Measurements from ENCODE around the gene SOX6. TPM values are rescaled to one million over a fixed set of nuclear protein-coding genes. Genes with fewer than 3 reads are reported as not detected.

The SOX6 gene
- total RNA-seq, 1 experiment from 2014 or later = 18.4 TPM

DNA sequence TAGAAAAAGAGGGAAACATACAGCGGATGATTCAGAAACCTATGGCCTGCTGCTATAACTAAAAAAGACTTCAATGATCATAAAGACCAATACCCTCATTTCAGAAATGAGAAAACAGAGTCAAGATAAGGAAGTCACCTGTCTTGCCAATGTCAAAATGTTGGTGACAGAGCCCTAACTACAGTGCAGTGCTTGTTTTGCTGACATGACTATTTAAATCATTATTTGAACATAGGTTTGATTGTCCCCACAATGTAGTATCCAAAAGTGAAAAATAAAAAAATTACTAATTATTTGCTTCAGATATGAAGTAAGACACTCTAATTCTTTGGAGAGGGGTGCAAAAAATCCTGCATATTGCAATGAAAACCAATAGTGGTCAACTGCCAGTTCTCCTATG, 115.7 kb downstream of the SOX6 start:
- DNase-seq = no peak
- CTCF ChIA-PET = interaction anchor here (0.6 kb wide), 1 partner anchor 414 kb away, joined by 3 read pairs; no protein-coding TSS in a partner anchor
- Mint-ChIP-seq H3K36me3 (ENCODE audit: insufficient read depth, unreplicated experiment) (no peaks in the 10 kb centered on the region), H3K9me3 (ENCODE audit: low read depth, unreplicated experiment) (no peaks in the 10 kb centered on the region), H3K27me3 (ENCODE audit: unreplicated experiment) (no peaks in the 10 kb centered on the region), H3K4me1 (ENCODE audit: low read depth, unreplicated experiment) (no peaks in the 10 kb centered on the region), H3K27ac (ENCODE audit: unreplicated experiment) (no peak overlapping the region), H3K4me3 (ENCODE audit: low read depth, unreplicated experiment) (no peak overlapping the region)
- no TSS peak for BruUV-seq (replicated peaks)
- intact Hi-C loops (cut with micrococcal nuclease; ENCODE audit: unreplicated experiment) = no loop called here
- TF ChIP-seq, protein P1, sequence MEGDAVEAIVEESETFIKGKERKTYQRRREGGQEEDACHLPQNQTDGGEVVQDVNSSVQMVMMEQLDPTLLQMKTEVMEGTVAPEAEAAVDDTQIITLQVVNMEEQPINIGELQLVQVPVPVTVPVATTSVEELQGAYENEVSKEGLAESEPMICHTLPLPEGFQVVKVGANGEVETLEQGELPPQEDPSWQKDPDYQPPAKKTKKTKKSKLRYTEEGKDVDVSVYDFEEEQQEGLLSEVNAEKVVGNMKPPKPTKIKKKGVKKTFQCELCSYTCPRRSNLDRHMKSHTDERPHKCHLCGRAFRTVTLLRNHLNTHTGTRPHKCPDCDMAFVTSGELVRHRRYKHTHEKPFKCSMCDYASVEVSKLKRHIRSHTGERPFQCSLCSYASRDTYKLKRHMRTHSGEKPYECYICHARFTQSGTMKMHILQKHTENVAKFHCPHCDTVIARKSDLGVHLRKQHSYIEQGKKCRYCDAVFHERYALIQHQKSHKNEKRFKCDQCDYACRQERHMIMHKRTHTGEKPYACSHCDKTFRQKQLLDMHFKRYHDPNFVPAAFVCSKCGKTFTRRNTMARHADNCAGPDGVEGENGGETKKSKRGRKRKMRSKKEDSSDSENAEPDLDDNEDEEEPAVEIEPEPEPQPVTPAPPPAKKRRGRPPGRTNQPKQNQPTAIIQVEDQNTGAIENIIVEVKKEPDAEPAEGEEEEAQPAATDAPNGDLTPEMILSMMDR (IDR thresholded peaks at IDR 0.05; ENCODE audit: unreplicated experiment) = no peak

DNA sequence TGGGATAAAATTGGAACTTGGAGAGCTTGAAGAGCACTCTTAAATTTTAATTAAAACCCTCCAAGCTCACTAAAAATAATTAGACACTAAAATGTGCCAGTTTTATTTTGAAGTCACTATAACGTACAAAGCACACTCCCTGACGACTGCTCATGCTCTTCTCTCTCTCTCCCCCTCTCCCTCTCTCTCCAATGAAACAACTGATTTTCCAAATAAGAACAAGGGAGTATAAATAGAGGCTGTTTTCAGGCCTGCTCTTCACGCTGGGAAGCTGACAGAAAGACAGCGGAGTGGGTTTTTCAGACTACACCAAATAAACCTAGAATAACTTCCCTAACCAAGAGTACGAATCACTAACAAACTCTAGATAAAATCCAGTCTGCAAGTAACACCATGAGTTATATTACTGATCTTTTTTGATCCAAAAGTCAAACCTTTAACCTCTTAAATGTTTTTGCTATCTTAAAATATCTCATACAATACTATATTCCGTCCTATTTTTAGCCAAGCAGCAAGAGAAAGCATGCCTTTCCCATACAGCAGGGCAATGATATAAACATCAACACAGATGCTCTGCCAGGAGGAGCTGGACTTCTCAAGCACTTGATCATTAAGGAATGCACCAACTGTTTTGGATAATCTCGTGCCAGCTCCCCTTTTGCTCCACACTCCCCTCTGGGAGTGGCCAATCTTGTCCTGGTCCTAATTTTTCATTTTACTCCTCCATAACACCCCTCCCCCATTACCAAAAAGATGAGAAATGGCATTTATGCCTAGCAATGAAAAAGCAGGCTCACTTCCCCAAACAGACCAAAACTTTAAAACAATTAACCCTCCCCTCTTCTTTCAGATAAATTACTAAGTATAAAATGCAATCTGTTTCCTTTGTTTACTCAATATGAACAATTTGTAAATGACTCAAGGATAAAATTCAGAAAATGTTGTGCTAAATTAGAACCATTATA, 116.9 kb downstream of the SOX6 start:
- no peaks in the 10 kb centered on the region for H3K27me3 Mint-ChIP-seq (ENCODE audit: unreplicated experiment)
- no peaks in the 10 kb centered on the region for H3K4me1 Mint-ChIP-seq (ENCODE audit: low read depth, unreplicated experiment)
- TF ChIP-seq, protein P1 (IDR thresholded peaks at IDR 0.05; ENCODE audit: unreplicated experiment) = no peak
- no peak overlapping the region for H3K4me3 Mint-ChIP-seq (ENCODE audit: low read depth, unreplicated experiment)
- no peak overlapping the region for H3K27ac Mint-ChIP-seq (ENCODE audit: unreplicated experiment)
- DNase-seq = no peak
- no peaks in the 10 kb centered on the region for H3K9me3 Mint-ChIP-seq (ENCODE audit: low read depth, unreplicated experiment)
- no TSS peak for BruUV-seq (replicated peaks)
- CTCF ChIA-PET = no interaction called here
- no peaks in the 10 kb centered on the region for H3K36me3 Mint-ChIP-seq (ENCODE audit: insufficient read depth, unreplicated experiment)
- intact Hi-C loops (cut with micrococcal nuclease; ENCODE audit: unreplicated experiment) = no loop called here

DNA sequence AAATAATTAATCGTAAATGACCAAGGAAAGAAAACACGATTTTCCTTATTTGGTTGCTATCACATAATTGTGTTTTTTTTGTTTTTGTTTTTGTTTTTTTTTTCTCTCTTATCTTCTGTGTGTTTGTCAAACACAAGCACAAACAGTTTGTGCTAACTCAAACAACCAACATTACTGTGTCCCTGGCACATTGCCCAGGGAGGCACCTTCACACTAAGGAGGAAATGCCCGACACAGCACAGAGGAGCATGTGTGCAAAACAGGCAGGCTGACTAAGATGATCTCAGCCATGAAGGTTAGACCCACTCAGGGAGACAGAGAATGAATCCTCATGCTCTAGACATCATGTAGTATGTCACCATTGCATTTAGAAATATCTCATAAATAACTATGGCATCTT, 130.1 kb downstream of the SOX6 start:
- Mint-ChIP-seq H3K27ac (ENCODE audit: unreplicated experiment) (peak overlapping the region; percentile 35), H3K4me3 (ENCODE audit: low read depth, unreplicated experiment) (peak overlapping the region; percentile 13), H3K27me3 (ENCODE audit: unreplicated experiment) (no peaks in the 10 kb centered on the region), H3K4me1 (ENCODE audit: low read depth, unreplicated experiment) (peaks cover 13% of the 10 kb centered on the region), H3K36me3 (ENCODE audit: insufficient read depth, unreplicated experiment) (no peaks in the 10 kb centered on the region), H3K9me3 (ENCODE audit: low read depth, unreplicated experiment) (no peaks in the 10 kb centered on the region)
- CTCF ChIA-PET = no interaction called here
- intact Hi-C loops (cut with micrococcal nuclease; ENCODE audit: unreplicated experiment) = no loop called here
- DNase-seq = peak; percentile 76
- TF ChIP-seq, protein P1 (IDR thresholded peaks at IDR 0.05; ENCODE audit: unreplicated experiment) = no peak
- BruUV-seq (replicated peaks) = no TSS peak

DNA sequence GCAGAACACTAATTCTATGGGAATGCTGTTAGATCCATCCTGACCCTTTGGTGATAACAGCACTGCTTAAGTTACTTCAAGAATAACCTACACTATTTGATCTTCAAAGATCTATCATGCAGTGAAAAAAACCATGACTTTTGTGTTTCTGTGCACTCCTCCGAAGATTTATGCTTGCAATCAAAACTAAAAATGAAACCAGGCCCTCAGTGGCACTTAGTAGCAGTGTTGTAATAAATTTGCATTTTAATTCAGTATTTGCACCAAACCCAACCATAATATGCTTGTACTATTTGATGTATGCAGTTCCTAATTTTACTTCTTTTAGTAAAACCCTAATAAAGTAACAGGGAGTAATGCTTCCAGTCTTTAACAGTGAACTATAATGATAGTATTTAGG, 130.7 kb downstream of the SOX6 start:
- CTCF ChIA-PET = no interaction called here
- no peaks in the 10 kb centered on the region for H3K9me3 Mint-ChIP-seq (ENCODE audit: low read depth, unreplicated experiment)
- H3K4me1 Mint-ChIP-seq (ENCODE audit: low read depth, unreplicated experiment) = peaks cover 13% of the 10 kb centered on the region
- DNase-seq = no peak
- no peak overlapping the region for H3K4me3 Mint-ChIP-seq (ENCODE audit: low read depth, unreplicated experiment)
- H3K27me3 Mint-ChIP-seq (ENCODE audit: unreplicated experiment) = no peaks in the 10 kb centered on the region
- TF ChIP-seq, protein P1 (IDR thresholded peaks at IDR 0.05; ENCODE audit: unreplicated experiment) = no peak
- H3K27ac Mint-ChIP-seq (ENCODE audit: unreplicated experiment) = no peak overlapping the region
- intact Hi-C loops (cut with micrococcal nuclease; ENCODE audit: unreplicated experiment) = no loop called here
- no peaks in the 10 kb centered on the region for H3K36me3 Mint-ChIP-seq (ENCODE audit: insufficient read depth, unreplicated experiment)
- no TSS peak for BruUV-seq (replicated peaks)

Measured in Calu3 (cell line).